Left lobe of liver (tissue), 2 donors: ENCODE results near the gene PMM2. TPM values are rescaled to one million over a fixed set of nuclear protein-coding genes. Genes with fewer than 3 reads are reported as not detected.
A peak's percentile ranks its signal among the peaks of the same experiment; 100 is the strongest.
"Not testable (repeated sequence)": the region's sequence is repeated elsewhere in the genome, so short reads cannot be mapped to it uniquely, and the experiment has no call there.

Experiments used
- ATAC-seq: fragments of 200-7000 bp; cut with Tn5 transposase; one replicate; pipeline ENCODE4 v1.9.1; 2020; ENCODE audit warnings: mild to moderate bottlenecking, moderate library complexity
- DNase-seq: peaks from one replicate; pipeline ENCODE4 v3.0.0-alpha.2; 2020; ENCODE audit warnings: low spot score
- total RNA-seq: library from RNA; stranded (reverse); gene quantifications from one replicate; pipeline ENCODE4 v1.2.1, GENCODE V29; 2021
- donor health status: DM: no; HTN: no; CAD: no; lungs with moderate emphysema.
- donor health status: DM: no; HTN: yes; CAD: no.

The PMM2 gene
- total RNA-seq, result 22.9 TPM

DNA sequence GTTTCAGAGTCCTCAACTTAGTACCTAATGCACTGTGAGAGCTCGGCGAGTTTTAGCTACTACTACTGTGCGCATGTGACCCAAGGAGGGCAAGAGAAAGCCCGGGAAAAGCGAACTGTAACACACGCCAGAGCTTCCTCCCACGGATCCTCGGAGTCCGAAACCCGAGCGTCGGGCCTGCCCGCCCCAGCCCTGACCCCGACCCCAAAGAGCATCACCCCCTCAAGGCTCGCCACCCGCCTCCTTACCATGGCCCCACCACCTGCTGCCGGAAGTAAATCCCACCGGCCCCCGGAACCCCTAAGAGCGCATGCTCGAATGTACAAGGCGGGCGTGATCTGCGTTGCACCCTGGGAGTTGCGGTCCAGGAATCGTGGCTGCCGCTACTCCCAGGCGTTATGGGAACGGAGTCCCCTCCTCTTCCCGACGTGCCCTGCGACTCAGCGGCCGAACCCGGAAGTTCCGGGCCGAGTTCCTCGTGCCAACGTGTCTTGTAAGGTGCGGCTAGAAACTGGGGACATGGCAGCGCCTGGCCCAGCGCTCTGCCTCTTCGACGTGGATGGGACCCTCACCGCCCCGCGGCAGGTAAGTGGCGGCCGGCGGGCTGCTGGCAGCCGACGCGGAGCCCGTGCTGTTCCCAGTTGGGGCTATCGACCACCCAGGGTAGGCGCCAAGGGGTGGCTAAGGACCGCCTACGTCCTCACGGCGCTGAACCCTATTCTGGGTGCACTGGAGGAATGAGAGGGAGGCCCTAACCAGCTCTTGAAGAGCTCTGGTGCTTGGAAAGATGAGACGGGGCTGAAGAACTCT is at the start of gene PMM2, which contains the start of gene TMEM186:
PMM2 (plus strand) TSS at position 476 of the 810 bp plus-strand sequence; CDS start at position 520, 44 bp downstream.
TMEM186 (minus strand) TSS at position 276 of the 810 bp plus-strand sequence; CDS start at position 251, 25 bp downstream.
- DNase-seq, result peak; percentile 98
- peak; percentile 94 for ATAC-seq

DNA sequence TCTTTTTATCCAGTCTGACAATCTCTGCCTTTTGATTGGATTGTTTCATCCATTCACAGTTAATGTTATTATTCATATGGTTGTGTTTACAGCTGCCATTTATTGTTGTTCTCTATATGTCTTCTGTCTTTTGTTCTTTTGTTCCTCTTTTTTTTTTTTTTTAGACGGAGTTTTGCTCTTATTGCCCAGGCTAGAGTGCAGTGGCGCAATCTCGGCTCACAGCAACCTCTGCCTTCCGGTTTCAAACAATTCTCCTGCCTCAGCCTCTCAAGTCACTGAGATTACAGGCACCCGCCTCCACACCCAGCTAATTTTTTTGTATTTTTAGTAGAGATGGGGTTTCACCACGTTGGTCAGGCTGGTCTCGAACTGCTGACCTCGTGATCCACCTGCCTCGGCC is 48.7 kb upstream of the PMM2 start:
- ATAC-seq, DNase-seq: not testable (repeated sequence)

DNA sequence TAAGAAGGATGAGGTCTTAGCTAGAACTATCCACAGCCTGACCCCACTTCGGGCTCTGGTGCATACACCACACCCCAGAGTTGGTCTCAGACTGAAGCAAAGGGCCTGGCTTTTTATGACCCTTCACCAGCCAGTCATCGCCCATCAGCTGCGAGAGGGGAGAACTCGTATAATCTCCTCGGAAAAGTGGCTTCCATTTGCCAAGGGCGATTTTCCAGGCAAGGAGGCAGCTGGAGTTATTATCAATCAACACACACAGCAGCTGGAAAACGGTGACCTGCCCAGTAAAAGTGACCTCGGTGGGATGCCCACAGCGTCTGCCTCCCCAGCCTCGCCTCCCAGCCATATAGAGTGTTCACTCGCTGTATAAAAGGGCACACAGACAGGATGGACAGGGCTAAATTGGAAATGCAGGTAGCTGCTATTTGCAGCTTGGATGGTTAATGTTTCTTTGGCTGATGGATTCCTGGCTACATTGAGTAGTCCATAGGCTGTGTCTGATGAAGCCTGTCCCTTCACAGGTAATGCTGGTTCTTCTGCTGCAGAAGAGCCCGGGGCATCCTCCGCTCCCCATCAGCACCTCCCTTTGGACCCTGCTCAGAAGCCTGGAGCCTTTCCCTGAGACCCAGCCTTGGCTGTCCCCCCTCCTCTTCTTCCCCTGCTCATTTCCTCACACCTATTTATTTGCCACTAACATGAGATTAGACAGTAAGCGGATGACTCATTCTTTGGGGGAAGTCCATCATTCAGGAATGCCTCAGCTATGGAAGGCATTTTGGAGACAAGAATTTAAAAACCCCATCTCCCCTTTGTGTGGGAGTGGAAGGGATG is 45.9 kb upstream of the PMM2 start:
- ATAC-seq (peak; percentile 33), DNase-seq (no peak)

DNA sequence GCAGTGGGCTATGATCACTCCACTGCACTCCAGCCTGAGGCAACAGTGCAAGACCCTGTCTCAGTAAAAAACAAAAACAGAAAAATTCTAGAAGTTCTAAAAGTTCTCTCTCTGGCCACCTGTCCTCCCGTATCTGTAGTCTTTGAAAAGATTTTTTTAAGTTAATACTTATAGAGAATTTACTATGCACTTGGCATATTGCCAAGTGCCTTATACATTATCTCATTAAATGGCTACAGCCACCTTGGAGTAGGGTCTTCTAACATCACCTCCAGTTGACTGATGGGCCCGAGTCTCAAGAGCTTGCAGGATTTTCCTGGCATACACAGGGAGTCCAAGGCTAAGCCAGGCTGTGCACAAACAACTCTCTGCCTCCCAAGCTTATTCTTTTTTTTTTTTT is 44.9 kb upstream of the PMM2 start:
- DNase-seq, result no peak

DNA sequence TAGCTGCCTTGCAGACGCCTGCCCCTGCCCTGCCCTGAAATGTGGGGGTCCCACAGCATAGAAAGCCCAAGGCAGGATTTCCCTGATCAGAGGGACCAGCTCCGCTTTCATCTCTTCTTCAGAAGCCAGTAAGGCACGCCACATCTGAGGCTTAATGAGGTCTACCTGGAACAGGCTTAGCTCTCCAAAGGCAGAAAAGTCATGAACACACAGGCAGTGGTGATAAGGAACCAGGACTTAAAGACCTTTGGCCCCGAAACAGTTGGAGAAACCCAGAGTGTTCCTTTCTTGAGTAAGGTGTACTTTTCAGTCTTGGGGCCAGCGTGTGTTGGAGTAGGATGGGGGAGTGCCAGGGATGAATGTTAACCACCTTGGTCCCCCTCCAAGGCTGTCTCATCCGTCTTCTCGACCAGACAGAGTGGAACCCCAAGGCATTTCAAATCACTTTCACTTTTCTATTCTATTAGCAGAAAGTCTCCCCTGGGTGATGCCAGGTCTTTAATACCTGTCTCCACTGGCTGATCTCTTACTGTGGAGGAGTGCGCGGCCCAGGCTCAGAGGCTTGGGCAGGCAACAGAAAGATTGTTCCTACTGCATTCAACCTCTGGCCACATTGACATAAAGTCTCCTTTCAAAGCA is 44.1 kb upstream of the PMM2 start:
- DNase-seq (no peak), ATAC-seq (no peak)

More for the DNA sequence above, 44.9 kb upstream of the PMM2 start:
- ATAC-seq, result no peak

DNA sequence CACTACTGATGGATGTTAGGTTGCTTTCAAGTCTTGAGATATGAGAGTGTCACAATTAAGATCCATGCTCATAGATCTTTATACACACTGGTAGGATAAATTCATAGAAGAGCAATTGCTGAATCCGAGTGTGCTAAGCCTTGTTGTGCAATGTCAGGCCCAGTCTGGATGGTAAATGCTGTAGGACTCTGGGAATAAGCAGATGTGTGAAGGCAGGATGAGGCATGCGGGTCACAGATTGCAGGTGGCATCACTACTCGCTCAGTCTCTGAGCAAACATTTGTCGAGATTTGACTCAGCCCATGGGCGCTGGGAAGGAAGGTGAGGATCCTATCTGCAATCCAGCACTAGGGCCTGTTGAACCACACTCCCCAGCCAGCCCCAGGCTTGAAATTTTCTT is 40.9 kb upstream of the PMM2 start:
- no peak for ATAC-seq
- DNase-seq, result no peak

DNA sequence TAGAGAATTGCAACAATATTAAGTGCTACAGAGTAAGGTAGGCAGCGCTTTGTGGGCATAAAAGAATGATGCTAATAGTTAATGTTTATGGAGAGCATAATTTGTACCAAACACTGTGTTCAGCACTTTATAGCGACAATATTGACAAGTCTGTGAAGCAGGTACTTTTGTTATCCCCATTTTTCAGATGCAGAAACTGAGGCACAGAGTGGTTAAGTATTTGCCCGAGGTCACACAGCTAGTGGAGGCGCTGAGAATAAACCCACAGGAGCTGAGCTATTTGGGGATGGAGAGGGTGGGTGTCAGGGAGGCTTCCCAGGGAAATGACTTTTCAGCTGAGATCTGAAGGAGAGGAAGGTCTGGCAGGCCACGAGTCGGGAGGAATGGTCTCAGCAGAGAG is 39.6 kb upstream of the PMM2 start:
- no peak for DNase-seq
- no peak for ATAC-seq

DNA sequence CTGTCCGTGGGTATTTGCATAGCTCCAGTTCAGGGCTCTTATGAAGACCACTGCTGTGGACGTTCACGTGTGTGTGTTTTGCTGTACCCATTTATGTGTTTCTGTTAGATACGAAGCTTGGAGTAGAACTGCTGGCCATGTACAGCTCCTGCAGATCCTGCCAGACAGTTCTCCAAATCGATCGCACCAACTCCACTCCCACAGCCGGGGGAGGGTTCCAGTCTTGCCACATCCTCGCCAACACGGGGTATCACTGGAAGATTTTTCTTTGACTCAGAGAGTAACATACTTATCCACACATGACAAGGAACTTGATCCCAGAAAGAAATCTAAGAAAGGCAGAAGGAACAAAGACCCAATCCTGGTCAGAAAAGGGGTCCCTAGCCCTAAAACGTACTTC is 37.6 kb upstream of the PMM2 start:
- DNase-seq, result no peak
- ATAC-seq, result peak; percentile 19

DNA sequence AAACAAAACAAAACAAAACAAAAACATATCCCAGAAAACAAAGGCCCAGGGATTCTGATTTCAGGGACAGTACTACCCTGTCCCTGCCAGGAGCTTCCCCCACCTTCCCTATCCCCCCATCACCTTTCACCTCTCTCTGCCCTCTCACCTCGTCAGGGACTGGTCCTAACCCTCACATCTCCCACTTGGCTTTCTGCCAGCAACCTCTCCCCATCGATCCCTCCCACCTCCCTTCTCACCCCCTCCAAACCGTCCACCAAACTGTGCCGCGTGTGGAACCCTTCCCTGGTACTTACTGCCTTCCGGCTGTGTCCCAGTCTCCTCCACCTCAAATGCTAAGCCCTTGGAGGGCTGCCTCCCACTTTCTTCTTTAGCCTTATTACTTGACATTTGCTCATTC is 36.6 kb upstream of the PMM2 start:
- DNase-seq, result no peak

DNA sequence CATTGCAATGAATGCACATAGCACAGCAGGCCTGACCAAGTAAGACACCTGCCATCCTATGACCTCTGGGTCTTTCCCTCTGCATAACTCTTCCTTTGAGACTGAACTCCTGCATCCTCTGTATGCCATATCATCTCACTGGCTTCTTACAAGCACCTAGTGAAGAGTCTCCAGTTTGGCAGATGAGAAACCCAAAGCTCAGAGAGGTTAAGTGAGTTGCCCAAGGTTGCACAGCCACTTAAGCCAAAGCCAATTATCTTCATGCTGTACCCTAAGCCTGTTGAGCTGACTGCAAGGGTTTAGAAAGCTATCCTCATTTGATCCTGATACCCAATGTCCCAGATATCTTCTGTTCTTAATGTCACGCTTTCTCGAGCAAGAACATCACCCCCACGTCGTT is 35.4 kb upstream of the PMM2 start:
- DNase-seq, result no peak

More for the DNA sequence above, 36.6 kb upstream of the PMM2 start:
- peak; percentile 23 for ATAC-seq

DNA sequence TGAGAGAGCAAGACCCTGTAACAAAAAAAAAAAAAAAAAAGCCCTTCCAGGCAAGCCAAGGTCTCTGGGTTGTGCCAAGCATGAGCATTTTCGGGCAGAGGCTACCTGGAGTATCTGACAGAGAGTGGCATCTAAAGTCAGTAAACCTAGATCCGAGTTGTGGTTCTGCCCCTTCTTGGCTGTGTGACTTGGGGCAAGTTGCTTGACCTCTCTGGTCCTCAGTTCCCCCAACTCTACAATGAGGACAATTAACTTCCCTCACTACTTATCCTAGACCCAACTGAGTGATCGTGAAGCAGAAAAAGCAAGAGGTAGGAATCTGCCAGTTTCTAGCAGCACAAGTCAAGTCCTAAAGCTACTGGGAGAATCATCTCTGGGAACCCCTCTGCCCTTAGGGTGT is 34.6 kb upstream of the PMM2 start:
- ATAC-seq, result no peak
- no peak for DNase-seq

More for the DNA sequence above, 35.4 kb upstream of the PMM2 start:
- no peak for ATAC-seq

DNA sequence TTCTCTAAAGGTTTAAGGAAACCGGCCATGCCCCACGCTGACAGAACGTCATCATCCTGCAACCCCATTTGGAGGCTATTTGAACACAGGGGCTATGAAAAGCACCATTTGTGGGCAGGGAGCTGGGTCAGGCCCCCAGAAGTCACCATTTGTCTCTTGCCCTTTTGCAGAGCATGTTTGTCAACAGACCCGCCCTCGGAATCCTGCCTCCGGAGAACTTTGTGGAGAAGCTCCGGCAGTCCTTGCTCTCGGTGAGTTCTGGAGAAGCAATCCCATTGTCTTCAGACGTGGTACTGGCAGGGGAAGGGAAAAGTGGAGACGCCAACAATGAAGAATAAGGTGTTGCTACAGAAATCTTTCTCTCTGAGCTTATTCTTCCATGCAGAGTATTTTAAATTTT is 33.7 kb upstream of the PMM2 start:
- ATAC-seq (no peak), DNase-seq (no peak)

DNA sequence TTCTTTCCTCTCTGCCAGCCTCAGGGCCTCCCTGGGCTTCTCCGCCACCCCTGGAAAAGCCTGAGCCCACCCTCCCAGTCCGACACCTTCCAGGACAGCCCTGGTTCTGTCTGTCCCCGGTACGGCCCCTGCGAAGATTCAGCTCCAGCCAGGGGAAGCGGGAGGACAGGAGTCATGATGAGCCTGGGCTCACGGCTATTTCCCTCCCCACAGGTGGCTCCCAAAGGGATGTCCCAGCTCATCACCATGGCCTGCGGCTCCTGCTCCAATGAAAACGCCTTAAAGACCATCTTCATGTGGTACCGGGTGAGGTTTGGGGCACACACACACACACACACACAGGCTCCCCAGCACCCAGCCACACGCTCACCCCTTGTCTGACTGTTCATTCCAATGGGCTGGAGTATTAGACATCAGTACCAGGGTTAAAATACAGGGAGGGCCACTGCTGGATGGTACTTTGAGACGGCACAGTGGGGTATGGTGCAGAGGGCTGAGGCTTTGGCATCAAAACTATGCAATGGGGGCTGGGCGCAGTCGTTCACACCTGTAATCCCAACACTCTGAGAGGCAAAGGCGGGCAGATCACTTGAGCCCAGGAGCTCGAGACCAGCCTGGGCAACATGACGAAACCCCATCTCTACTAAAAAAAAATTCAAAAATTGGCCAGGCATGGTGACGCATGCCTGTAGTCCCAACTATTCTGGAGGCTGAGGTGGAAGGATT is 33.0 kb upstream of the PMM2 start:
- ATAC-seq (no peak), DNase-seq (no peak)

DNA sequence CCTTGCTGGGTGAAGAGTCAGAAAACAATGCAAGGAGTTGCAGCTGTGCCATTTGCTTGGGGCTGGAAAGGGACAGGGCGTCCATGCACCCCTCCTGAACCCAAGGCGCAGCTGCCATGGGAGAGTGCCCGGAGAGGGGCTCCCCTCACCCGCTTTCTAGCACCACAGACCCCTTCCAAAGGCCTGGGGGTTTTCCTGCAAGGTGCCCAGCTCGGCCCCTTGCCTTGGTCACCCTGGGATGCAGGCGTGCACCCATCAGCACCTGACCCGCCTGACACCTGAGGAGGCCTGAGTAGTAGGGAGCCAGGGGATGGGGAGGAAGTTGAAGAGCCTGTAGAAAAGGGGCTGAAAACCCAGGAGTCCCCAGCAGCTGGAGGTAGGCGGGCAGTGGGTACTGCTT is 30.5 kb upstream of the PMM2 start:
- ATAC-seq (peak; percentile 13), DNase-seq (no peak)

DNA sequence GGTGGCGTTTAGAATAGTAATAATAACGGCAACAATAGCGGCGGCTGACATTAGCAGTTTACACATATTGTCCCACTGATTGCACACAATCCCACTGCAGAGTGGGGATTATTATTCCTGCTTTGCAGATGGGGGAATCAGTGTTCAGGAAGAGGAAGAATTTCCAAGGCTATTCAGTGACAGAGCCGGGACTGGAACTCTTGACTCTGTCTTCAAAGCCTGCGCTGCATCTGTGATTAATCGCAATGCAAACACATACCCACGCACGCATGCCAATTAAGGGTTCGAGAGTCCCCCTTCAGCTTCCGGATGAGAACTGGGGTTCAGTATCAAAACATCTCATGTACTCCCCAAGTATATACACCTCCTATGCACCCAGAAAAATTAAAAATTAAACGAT is 29.4 kb upstream of the PMM2 start:
- DNase-seq (no peak), ATAC-seq (no peak)

DNA sequence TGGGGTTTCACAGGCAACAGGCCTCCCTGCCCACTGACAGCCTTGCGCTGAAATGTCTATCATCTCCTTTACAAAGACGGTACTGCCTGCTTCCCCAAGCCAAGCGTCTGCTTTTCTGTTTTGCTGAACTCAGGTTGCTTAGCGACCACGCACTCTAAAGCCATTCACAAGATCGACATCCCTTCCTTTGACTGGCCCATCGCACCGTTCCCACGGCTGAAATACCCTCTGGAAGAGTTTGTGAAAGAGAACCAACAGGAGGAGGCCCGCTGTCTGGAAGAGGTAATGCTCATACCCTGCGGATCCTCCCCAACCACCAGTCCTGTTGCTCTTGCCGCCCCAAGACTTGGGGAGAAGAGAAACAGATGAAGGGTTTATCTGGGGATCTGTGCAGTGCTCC is 28.9 kb upstream of the PMM2 start:
- ATAC-seq (no peak), DNase-seq (no peak)

DNA sequence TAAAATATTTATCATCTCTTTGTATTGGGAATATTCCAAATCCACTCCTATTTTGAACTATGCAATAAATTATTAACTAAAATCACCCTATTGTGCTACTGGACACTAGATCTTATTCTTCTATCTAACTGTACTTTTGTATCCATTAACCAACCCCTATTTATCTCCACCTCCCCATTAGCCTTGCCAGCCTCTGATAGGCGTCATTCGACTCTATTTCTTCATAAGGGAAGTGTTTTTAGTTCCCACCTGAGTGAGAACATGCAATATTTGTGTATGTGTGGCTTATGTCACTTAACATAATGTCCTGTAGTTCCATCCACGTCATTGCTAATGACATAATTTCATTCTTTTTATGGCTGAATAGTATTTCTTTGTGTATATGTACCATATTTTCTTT is 24.1 kb upstream of the PMM2 start:
- no peak for DNase-seq
- ATAC-seq, result no peak

DNA sequence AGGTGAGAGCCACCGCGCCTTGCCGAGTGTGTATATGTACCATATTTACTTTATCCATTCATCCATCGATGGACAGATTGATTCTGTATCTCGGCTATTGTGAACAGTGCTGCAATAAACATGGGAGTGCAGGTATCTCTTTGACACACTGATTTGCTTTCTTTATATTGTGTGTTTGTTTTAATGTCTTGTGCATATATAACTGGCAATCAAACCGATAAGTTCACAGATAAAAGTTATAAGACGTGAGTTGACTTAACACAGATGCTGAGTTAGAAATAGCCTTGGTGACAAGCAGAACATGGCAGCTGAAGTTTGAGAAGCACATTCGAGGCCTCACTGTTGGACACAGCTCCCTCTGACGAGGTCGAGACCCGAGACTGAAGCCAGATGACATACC is 23.4 kb upstream of the PMM2 start:
- ATAC-seq (no peak), DNase-seq (no peak)

DNA sequence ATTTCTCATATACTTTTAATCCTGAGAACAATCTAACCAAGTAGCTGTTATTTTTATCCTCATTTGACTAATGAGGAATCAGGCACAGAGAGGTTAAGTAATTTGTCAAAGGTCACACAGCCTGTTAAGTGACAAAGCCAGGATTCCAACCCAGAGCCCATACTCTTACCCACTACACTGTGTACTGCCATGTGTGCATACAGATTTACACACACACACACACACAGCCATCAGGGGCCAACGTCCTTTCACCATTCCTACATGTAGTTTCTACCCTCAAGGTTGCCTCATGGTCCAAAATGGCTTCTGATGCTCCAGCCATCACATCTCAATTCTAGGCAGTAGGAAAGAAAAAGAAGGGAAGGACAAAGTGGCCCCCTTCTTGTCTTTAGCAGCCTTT is 22.3 kb upstream of the PMM2 start:
- no peak for DNase-seq
- ATAC-seq, result no peak

DNA sequence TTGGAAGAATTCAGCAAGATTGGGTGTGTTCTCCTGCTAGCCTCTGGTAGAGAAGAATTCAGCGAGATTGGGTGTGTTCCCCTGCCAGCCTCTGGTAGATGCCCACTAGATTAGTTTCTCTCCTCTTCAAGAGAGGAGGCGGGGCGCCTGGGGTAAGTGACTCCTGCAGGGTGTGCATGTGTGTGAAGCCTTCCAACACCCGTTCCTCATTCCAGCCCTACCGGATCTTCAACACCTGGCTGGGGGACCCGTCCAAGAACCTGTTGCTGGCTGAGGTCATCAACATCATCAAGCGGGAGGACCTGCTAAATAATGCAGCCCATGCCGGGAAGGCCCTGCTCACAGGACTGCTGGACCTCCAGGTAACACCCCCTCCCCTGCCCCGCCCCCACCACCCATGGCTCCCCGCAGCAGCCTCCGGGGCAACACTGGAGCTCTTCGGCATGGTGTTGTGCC is 21.5 kb upstream of the PMM2 start:
- DNase-seq, result no peak
- no peak for ATAC-seq

DNA sequence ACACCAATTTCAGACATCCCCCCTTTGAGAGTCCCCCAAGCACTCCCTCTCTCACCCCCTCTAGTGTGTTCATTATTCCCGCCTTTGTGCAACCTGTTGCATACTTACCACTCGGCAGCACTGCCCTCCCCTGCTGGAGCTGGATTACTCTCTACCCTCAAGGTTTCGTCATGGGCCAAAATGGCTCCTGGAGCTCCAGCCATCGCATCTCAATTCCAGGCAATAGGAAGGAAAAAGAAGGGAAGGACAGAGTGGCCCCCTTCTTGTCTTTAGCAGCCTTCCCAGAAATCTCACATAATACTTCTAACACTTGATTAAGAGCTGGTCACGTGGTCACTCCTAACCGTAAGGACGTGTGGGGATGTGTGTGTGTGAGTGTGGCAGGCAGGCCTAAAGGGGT is 20.4 kb upstream of the PMM2 start:
- no peak for DNase-seq
- no peak for ATAC-seq
